GM18526 (cell line): ENCODE results near the gene CHSY3.

ENCODE experiments used
- POLR2A ChIP-seq: IDR thresholded peaks from 3 replicates; pipeline ENCODE4 v1.6.1; 2011; ENCODE audit not compliant: insufficient read length; ENCODE audit errors: extremely low read depth

CHSY3 gene

DNA sequence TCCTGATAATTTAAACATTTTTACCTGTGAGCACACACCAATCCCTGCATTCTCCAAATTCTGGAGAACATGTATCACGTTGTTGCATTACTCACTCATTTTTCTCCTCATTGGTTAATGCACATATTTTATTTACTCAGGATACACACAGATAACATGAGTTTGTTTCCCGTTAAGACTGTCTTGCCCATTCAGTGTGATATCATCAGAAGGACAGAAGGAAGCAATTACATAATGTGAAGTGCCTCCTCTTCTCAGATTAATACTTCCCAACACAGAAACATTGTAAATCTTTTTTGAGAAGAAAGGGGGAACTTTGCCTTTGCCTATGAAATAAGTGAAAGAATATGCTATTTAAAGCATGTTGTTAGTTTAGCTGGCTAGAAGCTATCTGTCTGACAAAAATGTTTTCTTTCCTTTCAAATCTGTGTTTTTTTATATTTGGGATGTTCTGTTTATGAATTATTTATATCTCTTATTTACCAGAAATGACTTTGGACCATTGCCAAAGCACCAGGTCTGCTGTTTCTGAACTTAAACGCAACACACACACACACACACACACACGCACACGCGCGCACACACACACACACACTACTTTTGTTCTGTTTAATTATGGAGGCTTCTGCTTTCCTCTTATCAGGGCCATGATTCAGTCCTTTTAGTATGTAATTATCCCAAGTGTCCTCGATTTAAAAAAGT lies 186.5 kb downstream of the CHSY3 start:
- TF ChIP-seq POLR2A: no peak

DNA sequence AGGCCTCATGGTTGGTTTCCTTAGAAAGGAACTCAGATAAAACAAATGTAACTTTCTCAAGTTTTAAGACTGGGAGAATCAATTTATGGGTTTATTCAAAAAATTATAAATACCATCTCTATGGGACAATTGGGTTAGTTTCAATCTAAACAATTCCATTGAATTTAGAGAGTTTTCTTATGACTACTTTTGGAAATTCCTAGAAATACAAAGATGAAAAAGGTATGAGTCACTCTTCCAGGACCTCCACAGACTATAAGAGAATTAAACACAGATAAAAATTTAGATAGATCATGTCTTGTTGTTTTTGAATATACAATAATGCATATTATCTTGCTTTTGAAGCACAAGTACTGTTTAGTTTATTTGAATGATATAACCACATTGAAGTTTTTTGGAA lies 188.7 kb downstream of the CHSY3 start:
- TF ChIP-seq POLR2A: no peak

DNA sequence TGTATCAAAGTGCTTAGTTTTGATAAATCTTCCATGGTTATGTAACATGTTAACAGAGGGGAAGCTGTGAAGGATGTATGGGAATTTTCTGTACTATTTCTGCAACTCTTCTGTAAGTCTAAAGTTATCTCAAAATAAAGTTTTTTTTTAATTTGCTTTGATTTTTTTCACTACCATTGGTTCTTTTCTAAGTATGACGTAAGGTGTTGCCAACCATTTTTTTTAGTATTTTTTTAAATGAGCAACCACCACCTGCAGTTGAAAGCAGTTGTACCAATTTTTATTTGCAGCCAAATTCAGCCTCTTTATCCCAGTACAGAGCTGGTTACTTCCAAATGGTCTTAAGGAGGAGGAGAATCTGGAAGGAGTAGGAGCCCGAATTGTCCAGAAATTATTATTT lies 192.2 kb downstream of the CHSY3 start:
- no peak for TF ChIP-seq POLR2A

DNA sequence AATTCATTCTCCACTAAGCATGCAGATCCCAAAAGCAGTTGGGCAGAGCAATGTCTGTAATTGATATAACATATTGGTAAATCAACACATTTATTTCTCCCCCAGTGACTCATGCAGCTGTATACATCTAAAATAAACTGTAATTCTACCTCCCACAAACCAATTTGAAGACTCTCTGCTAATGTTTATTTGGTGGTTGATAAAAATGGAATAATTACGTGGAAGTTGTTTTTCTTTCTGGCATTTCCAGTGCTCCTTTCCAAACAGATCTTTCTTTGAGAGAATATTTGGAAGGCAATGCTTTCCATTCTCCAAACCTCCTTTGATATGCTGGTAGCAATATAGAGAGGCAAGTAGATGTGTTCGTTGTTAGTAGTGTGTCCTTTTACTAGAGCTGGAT lies 194.7 kb downstream of the CHSY3 start:
- no peak for TF ChIP-seq POLR2A

DNA sequence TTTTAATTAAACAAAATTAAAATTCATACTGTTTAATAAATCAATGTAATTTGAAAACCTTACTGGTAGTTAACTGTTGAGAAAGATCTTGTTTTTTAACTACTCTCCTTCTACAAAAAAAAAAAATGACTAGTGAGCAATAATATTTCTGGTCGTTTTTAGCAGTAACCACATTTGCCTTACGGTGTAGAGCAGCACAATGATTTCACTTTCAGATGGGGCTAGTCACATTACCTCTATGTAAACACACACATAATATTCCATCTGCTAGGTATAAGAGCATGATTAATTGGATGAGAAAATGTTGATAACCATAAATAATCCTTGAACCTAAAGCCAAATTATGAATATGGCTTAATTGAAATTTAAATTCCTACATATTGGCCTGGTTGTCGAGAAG lies 198.1 kb downstream of the CHSY3 start:
- no peak for TF ChIP-seq POLR2A

DNA sequence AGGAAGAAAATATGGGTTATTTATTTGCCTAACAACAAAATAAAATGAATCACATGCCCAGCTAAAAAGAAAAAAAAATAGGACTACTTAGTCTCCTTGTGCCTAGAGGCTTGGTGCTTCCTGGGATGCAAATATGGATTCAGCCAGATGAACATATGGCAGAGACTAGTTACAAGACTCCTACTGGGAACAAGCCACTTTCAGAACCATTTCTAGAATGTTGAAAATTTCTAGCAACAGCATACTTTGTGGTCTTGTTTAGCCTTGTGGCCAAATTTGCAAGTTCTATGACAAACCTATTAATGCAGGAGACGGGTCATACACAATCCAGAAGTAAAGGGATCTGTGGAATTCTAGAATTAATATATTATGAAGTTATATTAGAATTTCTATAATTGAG lies 198.7 kb downstream of the CHSY3 start:
- no peak for TF ChIP-seq POLR2A

DNA sequence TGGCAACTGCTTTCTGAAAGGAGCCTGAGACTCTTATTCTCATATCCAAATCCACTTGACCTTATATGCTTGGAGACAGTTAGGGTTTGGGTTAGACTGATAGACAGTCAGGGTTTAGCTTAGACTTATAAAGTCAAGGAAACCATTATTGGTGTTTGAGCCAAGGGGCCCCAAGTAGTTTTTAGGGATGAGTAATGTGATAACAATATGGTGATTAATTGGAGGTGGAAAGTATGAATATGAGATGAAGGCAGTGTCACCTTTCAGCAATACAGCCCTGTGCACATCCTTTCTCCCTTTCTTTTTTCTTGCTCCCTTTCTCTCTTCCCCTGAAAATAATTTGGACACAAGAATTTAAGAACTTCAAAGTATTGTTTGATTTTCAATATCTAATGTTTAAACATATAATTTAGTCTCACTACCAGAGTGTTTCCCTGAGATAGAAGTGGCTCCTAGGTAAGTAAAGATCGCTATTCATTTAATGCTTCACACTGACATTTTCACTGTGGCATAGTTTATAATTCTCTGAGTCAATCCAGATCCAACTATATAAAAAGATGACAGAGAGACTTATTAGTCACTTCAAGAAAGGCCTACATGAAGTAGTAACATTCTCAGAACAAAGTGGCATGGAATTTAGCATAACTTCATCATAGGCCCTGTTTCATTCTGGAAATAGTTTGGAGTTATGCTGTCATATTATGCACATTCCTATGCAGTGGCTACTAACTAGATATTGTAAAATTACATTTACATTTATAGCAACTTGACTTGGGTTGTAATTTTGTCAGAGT lies 200.8 kb downstream of the CHSY3 start:
- TF ChIP-seq POLR2A: no peak

DNA sequence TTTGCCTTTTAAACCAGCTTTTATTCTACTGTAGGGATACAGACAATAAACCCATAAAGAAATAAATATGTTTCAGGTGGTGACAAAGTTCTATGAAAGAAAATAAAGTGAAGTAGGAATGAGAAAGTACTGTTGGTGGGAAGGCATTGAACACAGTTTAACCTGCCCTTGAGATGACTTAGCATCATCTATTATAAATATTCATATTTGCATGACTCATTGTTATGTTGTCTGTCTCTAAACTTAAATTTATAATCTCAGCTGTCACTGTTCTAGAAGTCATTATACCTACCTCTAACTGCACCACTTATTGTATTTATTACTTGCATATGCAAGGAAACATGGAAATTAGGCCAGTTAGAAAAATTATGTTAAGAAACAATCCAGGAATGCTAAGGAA lies 202.2 kb downstream of the CHSY3 start:
- TF ChIP-seq POLR2A: no peak

DNA sequence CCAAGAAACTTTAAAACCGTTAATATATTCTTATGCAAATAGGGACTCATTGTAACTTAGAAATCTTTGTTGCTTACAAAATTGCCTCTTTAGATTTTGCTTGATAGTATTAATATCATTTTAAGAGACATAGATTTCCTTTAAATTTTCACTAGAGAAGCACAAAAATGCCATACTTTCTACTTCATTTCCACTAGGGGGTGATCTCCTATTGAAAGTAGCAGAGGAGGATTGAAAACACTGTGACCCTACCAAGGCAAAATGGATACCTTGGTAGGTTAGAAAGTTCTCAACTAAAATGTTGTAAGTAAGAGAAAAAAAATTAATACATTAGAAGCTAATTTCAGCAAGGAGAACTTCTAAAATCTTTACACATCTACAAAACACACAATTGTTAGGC lies 204.9 kb downstream of the CHSY3 start:
- TF ChIP-seq POLR2A: no peak

DNA sequence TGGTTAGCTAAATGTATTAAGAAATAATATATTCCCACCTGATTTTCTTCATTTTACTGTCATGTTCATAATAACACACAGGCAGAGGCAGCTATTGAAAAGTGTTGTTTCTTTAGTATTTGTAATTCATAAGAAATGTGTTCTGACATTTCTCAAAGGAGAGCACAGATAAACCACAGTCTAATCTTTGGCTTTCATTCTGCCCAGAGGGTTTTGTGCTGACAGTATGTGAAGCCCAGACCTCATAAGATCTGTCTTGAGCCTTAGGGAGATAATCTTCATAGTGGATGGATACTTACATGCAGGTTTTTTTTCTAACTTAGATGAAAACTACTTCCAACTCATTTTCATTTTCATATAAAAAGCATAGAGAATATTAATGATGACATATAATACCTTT lies 206.1 kb downstream of the CHSY3 start:
- no peak for TF ChIP-seq POLR2A

DNA sequence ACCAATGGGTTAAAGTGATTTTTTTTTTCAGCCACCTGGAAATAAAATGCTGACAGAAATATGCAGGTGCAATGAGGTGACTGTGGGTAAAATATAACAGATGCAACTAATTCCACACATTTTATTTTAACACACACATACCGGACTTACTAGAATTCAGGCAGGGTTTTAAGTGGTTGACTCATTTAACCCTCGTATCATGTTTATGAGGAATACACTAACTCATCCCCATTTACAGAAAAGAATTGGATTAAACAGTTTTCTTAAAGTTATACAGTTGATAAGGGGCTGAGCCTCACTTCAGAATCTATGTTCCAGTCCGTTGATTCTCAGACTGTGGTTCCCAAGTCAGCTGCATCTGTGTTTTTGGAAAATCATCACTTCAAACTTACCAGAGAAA lies 207.5 kb downstream of the CHSY3 start:
- no peak for TF ChIP-seq POLR2A

DNA sequence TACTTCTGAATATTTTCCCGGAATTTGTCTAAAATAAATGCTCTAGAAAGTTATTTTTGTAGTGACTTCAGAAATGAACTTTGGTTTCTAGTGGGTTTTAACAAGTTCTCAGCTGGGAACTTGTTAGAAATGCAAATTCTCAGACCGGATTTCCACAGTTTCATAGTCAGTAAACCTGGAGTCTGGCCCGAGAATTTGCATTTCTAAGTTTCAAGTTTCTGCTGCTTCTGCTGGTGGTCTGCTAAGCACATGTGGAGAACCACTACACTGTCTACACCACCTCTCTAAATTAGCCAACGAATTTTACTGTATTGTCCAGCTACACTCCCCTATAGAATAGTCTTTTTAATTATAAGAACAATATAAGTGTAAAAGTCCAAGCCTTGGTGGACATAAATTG lies 208.0 kb downstream of the CHSY3 start:
- TF ChIP-seq POLR2A: no peak

DNA sequence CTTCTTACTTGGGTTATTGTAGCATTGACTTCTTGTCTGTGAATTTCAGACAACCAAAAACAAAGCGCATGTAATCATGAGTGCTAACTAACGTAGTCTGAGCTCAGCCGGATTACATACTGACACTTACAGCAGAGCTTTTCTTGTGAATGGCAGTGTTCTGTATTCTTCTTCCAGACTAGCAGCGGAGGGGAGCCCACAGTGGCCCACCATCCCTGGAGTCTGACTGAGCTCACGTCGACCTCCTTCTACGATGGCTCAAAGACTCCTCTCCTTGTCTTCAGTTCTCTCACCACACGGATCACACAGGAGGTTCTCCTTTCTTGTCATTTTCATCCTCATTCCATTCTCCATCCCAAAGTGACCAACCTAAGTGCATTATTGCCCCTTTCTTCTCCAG lies 211.4 kb downstream of the CHSY3 start:
- no peak for TF ChIP-seq POLR2A

DNA sequence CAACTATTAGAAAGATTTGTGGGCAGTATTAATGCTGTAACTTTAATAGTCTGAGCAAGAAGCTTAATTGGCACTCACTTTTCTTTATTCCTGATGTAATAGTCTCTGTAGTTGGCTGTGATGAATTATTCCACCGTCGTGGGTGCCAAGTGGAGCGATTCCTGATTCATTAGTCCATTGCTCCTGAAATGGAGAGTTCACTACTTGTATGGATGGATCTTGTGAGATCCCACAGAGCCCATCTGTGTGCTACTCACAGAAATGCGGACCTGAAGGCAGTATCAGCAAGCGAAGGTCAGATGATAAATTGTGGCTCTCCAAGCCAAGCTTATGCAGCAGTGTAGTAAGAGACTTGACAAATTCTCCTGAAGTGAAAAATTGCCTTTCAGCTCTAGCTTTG lies 212.2 kb downstream of the CHSY3 start:
- TF ChIP-seq POLR2A: no peak

DNA sequence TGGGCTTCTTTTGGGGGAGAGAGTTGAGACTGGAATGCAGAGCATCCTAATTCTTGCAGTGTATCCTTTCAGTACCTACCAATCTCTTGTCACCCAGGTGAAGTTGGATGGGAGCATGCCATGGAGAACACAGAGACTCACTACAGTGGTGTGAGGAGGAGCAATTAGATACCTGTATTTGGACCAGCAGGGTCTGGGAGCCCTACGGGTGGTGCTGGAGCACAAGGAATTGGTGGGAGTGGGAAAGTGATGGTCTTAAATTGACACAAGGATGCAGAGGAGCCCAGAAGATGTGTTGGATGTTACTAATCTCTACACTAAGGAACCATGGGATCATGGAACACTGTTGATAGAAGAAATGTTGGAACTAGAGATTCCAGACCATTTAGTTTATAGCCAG lies 212.7 kb downstream of the CHSY3 start:
- no peak for TF ChIP-seq POLR2A

DNA sequence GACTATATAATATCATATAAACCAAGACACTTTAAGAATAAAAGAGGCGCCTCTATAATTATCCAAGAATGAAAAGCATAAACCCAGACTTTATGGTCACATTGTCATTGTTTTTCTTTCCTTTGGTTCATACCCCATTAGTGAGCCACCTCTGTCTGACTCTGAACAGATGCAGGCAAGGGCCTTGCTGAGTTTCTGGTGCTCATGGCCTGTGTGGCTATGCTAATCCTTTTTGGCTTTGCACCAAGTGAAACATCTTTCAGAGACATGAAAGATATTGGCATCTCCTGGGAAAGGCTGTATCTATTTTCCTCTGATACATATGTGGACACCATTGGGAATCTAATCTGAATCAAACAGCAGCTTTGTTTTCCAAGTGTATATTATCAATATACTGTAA lies 222.5 kb downstream of the CHSY3 start:
- no peak for TF ChIP-seq POLR2A

DNA sequence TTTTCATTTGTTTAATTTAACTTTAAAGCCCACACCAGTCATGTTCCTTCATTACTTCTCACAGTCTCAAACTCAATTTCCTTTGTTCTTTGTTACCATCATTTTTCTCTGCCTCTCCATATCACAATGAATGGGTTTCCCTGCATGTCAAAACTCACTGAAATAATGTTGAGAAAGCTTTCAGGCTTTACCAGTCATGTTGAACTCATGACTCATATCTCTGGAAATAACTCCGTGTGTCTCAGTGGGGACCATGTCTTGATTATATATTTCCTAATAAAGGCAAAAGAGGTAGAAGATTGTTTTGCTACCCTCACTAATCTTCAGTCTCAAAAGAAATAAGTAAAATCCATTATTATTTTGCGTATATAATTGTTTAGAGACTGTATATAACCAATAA lies 231.2 kb downstream of the CHSY3 start:
- no peak for TF ChIP-seq POLR2A
